Transverse colon (tissue), 4 donors: ENCODE data around the gene CCNE1.

Source experiments
- CTCF ChIP-seq, 5 experiments: fragments of 200-600 bp in 3 of 5; fragments of 450-650 bp in 2 of 5; sonication (generic) in 3 of 5; IDR thresholded peaks; 1 replicate in 2 of 5; 2 replicates in 3 of 5; pipeline ENCODE4 v1.5.1; 2016 to 2017; ENCODE audit warnings: antibody characterized with exemption in 5 of 5, inconsistent platforms in 3 of 5, mild to moderate bottlenecking in 2 of 5, moderate library complexity in 1 of 5
- POLR2AphosphoS5 ChIP-seq, 3 donors: sonication (generic); formaldehyde crosslinking; IDR thresholded peaks; one replicate each; pipeline ENCODE4 v1.6.1; 2016; ENCODE audit warnings: antibody characterized with exemption in 3 of 3

- no peak for TF ChIP-seq CTCF (IDR thresholded peaks at IDR 0.05)
- TF ChIP-seq POLR2AphosphoS5 (IDR thresholded peaks at IDR 0.05) = no peak
These were observed 33.9 kb upstream of the CCNE1 start for GRCh38 chr19:29777781-29778309.
